ENCODE data around the gene SP3.

- TF ChIP-seq POLR2A (IDR thresholded peaks at IDR 0.05) (no peak), CTCF (IDR thresholded peaks at IDR 0.05 in 8 of 11, conservative IDR thresholded peaks at IDR 0.05 in 3 of 11) (no peak), POLR2AphosphoS5 (IDR thresholded peaks at IDR 0.05) (no peak)
Observed at GRCh38 chr2:174003720-174004695, 38.8 kb upstream of the SP3 start.
